Nucleus accumbens (tissue), 56 donors: ENCODE data around the gene LEFTY1.
A peak's percentile ranks its signal among the peaks of the same experiment; 100 is the strongest.

ENCODE experiments used
- DNase-seq, 56 donors: peaks; one replicate each; lab custom pipeline; 2025; lab: John Stamatoyannopoulos, UW

The LEFTY1 gene

DNA sequence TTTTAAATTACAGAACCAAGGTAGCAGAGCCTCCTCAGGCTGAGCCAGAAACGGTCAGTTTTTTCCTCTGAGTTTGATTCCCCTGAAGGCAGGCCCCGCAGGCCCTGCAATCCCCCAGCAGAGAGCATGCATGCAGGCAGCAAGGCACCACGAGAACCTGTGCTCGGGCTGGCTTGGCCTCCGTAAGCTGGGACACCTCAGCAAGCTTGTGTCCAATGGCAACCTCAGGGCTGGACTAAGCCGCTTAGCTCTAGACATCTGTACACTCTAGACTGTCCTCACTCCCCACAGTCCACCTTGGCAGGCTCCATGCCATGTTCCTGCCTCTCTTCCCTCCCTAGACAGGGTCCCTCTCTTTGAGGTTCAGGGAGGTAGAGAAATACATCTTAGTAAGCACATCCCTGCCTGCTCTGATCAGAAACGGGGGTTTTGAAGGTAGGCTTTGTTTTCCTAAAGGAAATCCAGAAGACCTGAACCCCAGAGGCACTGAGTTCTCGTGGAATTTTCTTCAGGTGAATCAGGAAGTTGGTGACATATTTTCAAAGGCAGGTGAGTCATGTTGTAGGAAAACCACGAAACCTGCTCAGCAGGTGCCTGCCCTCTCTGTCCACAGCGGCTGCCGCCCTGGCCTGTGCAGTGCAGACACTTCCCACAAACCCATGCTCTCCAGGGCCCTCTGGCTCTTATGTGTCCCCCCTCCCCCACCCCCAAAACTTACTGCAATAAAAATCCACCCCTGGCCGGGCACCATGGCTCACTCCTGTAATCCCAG lies 13.7 kb downstream of the LEFTY1 start:
- no peak for DNase-seq

DNA sequence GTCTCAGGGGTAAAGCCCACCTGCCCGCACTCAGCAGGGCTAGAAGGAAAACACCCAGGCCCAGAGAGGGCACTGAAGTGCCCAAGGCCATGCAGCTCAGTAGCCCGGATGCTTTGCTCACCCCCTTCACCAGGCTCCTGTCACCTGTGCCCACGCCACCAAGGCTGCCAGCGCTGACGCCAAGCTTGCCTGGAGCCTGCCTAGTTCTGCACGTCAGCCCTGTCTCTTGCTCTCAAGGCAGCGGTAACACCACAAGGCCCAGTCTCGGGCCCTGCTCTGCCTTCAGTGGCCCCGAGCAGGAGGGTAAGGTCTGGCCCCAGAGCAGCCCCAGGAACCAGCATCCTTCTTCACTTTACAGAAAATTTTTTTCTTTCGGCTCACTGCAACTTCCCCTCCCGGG lies 14.5 kb downstream of the LEFTY1 start:
- no peak for DNase-seq

DNA sequence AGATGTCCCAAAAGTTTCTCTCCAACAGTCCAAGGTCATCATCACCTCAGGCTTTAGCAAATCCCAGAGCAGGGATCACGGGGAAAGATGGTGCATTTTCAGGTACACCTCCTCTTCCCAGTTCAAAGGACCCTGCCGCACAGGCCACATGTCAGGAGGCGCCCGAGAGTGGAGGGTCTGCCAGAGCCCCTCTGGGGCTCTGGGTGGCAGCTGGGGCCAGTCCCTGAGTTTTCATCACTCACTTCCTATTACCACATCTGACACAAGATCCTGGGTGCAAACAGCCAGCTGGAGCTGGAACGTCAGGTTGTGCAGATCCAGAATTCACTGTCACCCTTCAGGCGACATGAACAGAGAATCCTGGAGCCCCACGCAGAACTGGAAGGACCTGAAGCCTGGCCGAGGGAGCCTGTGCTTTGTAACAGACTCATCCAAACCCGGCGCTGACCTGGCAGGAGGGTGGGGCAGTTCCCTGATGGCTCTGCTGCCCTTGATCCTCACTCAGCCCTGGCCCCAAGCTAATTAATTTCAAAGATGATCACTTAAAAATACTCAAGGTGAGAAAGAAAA lies 15.6 kb downstream of the LEFTY1 start:
- no peak for DNase-seq

DNA sequence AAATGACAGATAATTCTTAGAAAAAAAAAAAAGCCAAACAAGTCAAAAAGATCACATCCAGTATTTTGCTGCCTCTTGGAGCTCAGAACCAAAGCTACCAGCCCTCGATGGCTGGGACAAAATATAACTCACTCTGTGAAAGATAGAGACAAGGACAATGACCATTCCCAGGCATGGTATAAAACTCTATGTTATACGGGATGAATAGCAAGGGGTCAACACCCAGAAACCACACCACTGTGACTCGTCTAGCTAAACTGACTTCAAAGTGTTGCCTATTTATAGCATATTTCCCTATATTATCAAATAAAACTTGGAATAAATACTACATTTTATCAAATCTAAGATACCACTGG lies 16.9 kb downstream of the LEFTY1 start:
- no peak for DNase-seq

DNA sequence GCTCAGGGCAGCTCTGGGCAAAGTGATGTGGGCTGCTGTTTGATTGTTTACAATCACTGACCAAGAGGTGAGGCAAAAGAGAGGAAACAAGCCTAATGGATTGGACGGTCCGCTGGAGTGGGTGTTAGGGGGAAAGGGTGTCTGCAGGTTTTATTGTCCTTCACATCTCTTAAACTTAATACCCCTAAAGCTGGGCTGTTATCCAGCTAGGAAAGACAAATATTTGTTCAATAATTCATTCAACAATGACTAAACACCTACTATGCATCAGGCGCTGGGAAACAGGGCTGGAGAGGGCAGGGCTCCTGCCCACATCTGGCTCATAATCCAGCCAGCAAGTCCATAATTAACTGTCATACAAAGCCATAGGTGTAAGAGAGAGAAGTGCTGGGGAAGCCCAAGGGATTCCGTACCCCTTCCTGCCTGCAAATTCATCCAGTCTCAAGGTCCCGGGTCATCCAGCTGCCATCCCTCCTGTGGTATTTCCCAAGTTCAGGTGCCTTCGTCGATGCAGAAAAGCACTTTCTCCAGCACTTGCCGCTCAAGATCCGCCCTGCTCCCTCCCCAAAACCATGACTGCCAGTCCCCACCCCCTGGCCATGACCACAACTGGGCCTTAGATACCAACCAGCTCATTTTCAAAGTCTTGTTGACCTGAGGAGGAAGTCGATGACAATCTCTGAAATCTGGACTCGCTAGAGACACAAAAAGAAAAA lies 17.4 kb downstream of the LEFTY1 start:
- DNase-seq = no peak

DNA sequence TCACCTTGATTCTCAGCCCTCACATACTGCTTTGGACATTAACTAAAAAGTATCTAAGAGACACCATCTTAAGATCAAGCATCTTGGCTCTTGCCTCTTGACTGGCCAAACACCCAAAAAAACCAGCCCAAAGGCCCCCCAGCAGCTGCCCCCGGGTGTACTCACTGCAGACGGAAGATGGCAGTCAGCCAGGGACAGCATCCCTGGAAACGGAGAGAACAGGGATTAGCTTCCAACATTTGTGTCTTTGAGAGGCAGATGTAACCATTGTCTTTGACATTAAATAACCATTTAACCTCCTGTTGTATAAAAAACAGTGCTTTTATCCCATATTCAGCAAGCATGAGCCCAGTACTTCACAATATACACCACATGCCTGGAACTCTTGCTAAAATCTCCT lies 18.0 kb downstream of the LEFTY1 start:
- peak in 11 of 56 donors; percentile 7 to 54 (median 26) for DNase-seq

DNA sequence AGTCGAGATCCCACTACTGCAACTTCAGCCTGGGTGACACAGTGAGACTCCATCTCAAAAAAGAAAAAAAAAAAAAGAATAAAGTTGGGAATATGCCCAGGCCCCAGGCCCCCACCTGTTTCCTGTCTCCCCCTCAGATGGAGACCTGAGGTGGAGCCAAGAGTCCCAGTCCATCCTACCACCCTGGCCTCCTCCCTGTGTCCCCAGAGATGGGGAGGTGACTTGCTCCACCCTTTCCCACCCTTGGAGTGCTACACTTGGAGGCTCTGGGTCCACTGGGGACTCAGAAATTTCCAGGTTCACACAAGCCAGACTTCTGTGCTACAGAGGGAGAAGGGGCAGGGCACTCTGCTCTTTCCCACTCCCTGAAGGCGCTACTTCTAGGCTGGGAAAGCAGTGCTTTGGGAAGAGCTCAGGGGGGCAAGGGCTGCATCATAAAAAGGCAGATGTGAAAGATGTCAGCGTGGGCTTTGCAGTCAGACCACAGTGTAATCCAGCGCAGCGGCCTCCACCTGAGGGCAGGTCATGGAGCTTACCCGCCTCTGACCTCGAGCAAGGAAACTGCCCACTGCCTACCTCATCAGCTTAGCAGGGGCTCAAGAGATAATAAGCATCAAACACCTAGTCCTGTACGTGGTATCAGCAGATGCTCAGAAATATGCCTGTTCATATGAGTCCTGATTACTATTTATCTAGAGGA lies 20.2 kb downstream of the LEFTY1 start:
- no peak for DNase-seq

DNA sequence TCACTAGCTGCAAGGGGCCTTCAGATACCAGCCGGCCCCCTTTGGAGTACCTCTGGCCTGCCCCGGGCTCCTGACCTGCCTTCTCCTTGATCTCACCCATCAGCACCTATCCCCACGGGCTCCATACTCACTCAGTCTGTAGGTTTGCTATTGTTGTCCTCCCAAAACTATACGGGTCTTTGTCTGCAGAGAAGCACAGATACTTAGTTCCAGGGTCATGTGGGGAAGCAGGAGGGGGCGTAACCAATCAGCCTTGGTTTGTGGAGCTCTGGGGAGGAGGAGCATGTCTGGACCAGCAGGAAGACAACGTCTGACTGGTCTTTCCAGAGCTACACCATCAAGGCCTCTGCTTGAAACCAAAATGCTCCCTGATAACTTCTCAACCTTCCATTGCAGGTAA lies 22.0 kb downstream of the LEFTY1 start:
- DNase-seq = no peak

DNA sequence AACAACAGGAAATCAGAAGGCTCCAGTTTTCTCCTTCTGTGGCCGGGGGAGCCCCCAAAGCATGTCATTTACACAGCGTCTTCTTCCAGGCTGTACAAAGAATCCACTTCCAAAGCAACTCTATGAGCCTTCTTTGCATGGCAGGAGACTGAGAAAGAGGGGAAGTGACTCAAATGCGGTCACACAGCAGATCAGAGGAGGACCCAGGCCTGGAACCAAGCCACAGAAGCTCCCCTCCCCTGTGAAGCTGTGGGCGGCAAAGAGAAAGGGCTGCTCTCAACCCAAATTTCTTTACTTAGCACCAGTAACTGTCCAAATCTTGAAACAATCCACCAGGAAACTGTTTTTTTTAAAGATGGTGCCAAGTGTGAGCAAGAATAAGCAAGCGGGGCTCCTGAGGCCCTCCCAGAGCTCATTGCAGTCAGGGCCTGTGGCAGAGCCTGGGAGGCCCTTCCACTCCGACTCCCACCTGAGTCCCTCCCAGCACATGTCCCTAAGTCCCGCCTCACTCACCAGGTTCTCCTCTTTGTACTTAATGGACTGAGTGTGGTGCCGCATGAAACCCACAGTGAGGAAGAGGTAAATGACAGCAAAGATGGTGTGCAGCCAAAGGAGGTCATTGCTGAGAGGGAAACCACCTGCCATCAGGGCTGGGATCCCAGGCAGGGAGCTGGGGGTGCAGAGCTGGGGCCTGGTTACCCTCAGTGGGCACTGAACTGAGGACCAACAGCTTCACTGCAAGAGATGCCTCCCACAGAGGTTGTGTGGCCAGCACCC lies 22.7 kb downstream of the LEFTY1 start:
- DNase-seq = no peak

DNA sequence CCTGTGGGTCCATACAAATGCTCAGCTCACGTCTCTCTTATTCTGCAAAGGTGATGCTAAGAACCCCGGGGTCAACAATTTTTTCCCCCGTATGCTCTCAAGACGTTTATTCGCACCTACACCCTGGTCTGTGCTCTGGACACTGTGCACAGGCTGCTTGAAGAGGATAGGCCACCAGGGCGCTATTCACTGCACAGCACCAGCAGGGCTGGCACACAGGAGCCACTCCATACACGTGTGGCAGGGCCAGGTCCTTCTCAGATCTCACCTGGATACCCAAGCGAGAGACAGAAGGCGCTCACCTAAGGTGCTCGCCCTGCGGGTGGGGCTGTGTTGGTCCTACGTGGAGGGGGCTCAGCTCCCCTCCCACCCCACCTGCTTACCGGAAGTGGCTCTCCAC lies 23.4 kb downstream of the LEFTY1 start:
- DNase-seq = no peak

DNA sequence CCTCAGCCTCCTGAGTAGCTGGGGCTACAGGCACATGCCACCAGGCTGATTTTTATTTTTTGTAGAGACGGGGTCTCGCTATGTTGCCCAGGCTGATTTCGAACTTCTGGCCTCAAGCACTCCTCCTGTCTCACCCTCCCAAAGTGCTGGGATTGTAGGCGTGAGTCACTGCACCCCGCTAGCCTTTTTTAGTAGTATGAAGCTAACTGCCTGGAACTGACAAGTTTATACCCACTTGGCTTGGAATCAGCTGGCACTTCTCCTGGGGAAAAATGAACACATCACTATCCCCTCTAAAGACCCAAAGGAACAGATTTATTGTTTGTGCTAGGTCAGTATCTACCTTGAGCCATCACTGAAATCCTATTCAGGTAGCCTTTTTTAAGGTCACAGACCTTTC lies 25.8 kb downstream of the LEFTY1 start:
- DNase-seq = no peak

DNA sequence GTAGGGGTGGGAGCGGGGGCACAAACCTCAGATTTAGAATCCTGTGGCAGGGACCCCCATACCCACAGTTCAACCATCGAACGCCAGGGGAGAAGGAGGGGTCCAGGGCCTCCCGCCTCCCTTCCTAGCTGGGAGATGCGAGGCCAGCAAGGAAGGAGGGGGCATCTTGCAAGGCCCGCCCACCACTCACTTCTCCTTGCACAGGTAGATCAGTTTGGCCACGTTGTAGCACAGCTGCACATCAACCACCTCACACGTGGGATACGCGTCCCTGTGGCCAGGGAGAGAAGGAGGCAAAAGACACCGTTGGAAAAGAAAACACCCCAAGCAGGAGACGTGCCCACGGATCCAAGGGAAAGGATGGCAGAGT lies 26.4 kb downstream of the LEFTY1 start:
- no peak for DNase-seq

DNA sequence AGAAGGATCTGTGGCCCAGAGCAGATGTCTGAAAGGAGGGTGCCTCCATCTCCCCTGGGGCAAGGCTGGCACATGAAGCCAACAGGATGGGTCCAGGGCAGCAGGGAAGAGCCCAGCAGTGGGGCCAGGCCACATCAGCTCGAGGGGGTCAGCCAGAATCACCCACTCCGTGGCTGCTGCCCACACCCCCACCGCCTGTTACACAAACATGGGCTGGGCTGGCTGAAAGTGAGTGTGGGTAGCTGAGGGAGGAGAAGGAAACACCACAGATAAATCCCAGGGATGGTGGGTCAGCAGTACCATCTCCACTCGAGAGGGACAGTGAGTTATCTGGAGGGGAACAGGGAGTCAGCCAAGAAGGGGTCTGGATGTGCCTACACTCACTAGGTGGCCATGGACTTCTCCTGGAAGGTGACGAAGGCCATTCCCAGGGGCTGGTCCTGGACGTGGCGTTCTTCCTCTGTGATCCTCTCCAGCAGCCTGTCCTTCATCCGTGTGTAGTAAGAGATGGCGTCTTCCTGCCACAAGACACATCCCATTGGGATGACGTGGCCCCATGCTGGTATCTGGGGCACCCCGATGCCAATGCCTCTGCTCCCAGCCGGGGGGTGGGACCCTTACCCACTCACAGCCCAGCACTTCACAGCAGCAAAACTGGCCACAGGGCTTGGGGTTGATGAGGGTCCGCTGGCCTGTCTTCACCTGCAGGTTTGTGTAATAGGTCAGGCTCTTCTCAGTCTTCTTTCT lies 26.9 kb downstream of the LEFTY1 start:
- DNase-seq = no peak

DNA sequence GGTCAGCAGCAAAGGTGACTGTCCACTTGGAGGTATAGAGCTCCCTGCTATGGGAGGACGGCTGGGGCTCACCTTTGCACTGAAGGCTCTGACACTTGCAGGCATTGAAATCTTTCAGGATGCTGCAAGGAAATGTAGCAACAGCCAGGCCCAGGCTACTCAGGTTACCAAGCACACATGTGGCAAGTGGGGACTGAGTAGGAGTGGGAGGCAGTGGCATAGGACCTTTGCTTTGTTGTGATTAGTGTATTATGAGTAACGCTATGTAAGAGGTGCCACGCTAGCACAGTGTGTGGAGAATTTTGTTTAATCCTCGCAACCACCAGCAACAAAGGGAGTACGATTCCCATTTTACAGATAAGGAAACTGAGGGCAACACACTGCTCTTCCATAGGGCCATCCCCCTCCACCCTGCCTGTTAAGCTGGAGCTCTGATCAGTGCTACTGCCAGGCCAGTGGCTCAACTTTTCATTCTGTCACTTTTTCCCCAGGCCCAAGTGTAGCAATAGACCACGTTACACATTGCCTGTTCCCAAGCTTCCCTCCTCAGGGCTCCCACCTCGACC lies 28.0 kb downstream of the LEFTY1 start:
- no peak for DNase-seq

DNA sequence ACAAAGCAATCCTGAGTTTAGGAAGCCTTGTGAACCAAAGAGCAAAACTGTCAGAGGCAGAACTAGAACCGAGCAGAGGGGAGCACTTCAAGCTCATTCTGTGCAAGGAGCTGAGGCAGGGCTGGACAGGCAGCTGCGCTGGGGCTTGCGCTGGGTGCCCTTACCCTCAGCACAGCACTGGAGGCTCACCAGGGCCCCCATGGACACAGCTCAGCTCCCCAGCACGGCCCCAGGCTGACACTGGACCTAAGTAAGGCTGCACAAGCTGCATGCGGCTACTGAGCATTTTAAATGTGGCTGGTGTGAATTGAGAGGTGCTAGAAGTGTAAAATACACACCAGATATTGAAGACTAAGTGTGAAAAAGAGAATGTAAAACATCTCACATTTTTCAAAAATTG lies 28.8 kb downstream of the LEFTY1 start:
- DNase-seq = no peak

DNA sequence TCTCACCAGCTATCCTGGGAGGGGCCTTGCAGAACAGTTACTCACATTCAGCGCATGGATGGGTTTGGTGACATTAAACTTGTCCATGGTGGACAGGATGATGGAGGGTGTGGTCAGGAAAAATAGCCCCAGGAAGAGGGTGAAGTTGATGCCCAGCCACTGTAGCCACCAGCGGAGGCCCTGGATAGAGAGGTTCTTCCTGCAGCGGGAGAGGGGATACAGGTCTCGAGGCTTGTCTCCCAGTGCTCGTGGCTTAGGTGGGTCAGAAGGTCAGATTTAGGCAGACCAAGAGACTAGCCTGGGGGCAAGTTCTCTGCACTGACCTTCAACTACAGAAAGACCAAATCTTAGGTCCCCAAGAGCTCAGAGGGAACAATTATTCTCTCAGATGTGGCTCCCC lies 29.8 kb downstream of the LEFTY1 start:
- no peak for DNase-seq

DNA sequence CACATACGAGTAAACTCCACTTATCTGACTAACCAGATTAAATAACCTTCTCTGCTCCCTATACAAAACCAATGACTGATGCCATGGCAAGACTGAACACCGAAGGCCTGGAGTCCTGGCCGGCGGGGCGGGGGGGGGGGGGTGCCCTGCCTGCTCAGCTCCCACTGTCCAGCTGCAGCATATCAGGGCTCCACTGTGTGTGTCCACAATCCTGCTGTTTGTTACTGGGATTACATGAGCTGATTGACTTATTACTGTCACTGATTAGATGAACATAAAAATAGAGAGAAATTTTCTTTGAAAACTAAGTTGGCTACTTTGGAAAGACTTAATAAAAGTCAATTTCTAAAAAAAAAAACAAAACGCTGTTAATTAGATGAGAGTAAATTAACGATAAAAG lies 31.7 kb downstream of the LEFTY1 start:
- peak in 26 of 56 donors; percentile 12 to 69 (median 44) for DNase-seq

DNA sequence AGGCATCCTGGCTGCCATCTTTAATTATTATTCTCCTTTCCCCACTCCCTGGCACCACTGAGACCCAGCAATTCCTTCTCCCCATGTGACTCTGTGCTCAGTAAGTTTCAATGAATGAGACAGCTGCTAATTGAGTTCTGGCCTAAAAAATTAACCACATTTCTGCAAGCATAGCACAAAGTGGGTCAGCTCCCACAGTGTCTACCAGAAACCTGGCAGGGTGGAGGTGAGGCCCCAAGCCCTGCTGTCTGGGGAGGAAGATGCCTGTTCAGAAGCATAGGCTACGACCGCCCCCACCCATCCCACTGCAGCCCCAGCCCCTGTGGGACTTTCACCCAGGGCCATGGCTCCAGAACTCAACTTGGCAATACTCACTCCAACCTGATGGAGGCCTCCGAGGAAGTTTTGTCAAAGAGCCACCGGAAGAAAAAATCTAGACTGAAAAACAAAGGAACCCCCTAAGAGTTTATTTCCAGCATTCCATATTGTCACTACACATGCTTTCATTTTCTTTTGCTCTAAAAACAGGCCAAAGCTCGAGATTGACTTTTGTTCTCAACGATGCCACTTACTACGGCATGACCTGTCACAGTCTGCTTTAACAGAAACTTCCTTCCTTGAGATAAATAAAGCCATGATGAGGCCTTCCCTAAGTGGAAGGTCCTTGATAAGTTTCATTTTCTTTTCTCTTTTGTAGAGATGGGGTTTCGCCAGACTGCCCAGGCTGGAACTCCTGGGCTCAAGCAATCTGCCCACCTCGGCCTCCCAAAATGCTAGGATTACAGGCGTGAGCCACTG lies 33.2 kb downstream of the LEFTY1 start:
- DNase-seq = peak in 4 of 56 donors; percentile 20 to 29 (median 24)

DNA sequence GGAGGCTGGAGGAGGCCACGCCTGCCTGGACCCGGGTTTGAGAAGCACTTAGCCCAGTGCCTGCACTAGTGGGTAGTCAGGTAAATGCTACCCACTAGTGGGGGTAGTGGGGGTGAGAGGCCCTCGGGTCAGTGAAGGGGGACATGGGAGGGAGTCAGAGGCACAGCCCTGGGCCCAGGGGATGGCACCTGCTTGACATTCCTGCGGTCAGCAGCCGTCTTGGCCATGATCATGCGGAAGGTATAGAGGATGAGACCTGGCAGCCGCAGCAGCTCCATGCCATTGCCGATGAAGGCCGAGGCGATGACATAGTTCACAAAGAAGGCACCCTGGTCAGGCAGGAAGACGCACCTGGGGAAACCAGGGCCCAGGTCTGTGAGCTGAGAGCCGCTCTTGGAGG lies 35.5 kb downstream of the LEFTY1 start:
- no peak for DNase-seq
